HepG2 (cell line): Measurements from ENCODE around the gene MYO3B. TPM values are rescaled to one million over a fixed set of nuclear protein-coding genes. Genes with fewer than 3 reads are reported as not detected.

Experiments
- ATAC-seq: fragments of 200-7000 bp; cut with Tn5 transposase; 3 replicates; pipeline ENCODE4 v1.9.1; 2020; ENCODE audit warnings: mild to moderate bottlenecking, moderate library complexity
- BruUV-seq: library from RNA; stranded (reverse); fragments of 400-500 nt; replicated peaks from 2 replicates; lab custom pipeline; 2021; lab: Mats Ljungman, UMichigan
- CTCF ChIA-PET: fragments of 300-600 bp; formaldehyde crosslinking; extraction: SDS; loops from one replicate; lab custom pipeline; 2021; ENCODE audit warnings: low total read pairs, inconsistent platforms, low intra/inter-chr PET ratio; lab: Yijun Ruan, JAX
- POLR2A ChIA-PET: fragments of 350-600 bp; sonication (Branson Sonifier 250); formaldehyde crosslinking; loops from one replicate; lab custom pipeline; 2020; ENCODE audit warnings: antibody characterized with exemption, inconsistent platforms; lab: Yijun Ruan, JAX
- DNase-seq: peaks from one replicate; pipeline ENCODE4 v3.0.0-alpha.2; 2015; ENCODE audit warnings: low spot score
- FAIRE-seq: peaks from 3 replicates; lab custom pipeline; 2011; peaks lifted over from hg19 to GRCh38; lab: Jason Lieb, UNC
- H2AFZ ChIP-seq: one replicate; pipeline ENCODE4 v1.6.1; 2011; ENCODE audit warnings: low read length, inconsistent platforms
- H3K27ac ChIP-seq: fragments of 300-600 bp; 3 replicates; pipeline ENCODE4 v1.8.0; 2011; ENCODE audit warnings: mixed run types, mild to moderate bottlenecking, mixed read lengths, low read length, inconsistent platforms; ENCODE audit not compliant: insufficient read depth; ENCODE audit errors: extremely low read length
- H3K27me3 ChIP-seq, 2 experiments: fragments of 200-600 bp in 1 of 2; 2 replicates in 1 of 2; 3 replicates in 1 of 2; pipeline versions ENCODE4 v1.6.0 to v1.8.0; 2011; ENCODE audit warnings: low read length in 2 of 2, mild to moderate bottlenecking in 2 of 2, moderate library complexity in 2 of 2, inconsistent platforms in 1 of 2; ENCODE audit not compliant: insufficient read depth in 2 of 2, control insufficient read depth in 1 of 2
- H3K36me3 ChIP-seq, 2 experiments: fragments of 200-600 bp in 1 of 2; replicated peaks in 1 of 2; 2 replicates in 1 of 2; 3 replicates in 1 of 2; pipeline versions ENCODE4 v1.5.1 to v1.8.0; 2011; ENCODE audit warnings: low read length in 2 of 2, inconsistent platforms in 1 of 2; ENCODE audit not compliant: insufficient read depth in 2 of 2, control insufficient read depth in 1 of 2
- H3K4me1 ChIP-seq: 2 replicates; pipeline ENCODE4 v1.5.1; 2012; ENCODE audit warnings: low read length, inconsistent platforms; ENCODE audit not compliant: insufficient read depth
- H3K4me2 ChIP-seq: 2 replicates; pipeline ENCODE4 v1.6.0; 2011; ENCODE audit warnings: low read depth, low read length, inconsistent platforms
- H3K4me3 ChIP-seq, 3 experiments: fragments of 200-600 bp in 1 of 3; sonication (generic), shearing (Covaris generic) in 1 of 3; replicated peaks in 1 of 3; 2 replicates each; pipeline ENCODE4 v1.5.1; 2011 to 2016; ENCODE audit warnings: low read length in 3 of 3, inconsistent platforms in 2 of 3, low read depth in 2 of 3, mild to moderate bottlenecking in 2 of 3, control low read depth in 1 of 3, mixed read lengths in 1 of 3; ENCODE audit not compliant: insufficient read depth in 1 of 3
- H3K79me2 ChIP-seq: one replicate; pipeline ENCODE4 v1.6.1; 2011; ENCODE audit warnings: low read length, inconsistent platforms; ENCODE audit not compliant: insufficient read depth
- H3K9ac ChIP-seq: 2 replicates; pipeline ENCODE4 v1.6.0; 2011; ENCODE audit warnings: mild to moderate bottlenecking, low read depth, low read length, inconsistent platforms; ENCODE audit not compliant: insufficient read depth
- H3K9me3 ChIP-seq: 2 replicates; pipeline ENCODE4 v1.5.1; 2012; ENCODE audit warnings: mild to moderate bottlenecking, low read length
- H4K20me1 ChIP-seq: 2 replicates; pipeline ENCODE4 v1.6.0; 2011; ENCODE audit warnings: inconsistent platforms, mild to moderate bottlenecking, low read length, moderate library complexity; ENCODE audit not compliant: insufficient read depth
- FOSL2 ChIP-seq: sonication (generic); formaldehyde crosslinking; IDR thresholded peaks from 2 replicates; pipeline ENCODE4 v1.4.0; 2020; ENCODE audit warnings: missing genetic modification reagents
- HMG20B ChIP-seq: conservative IDR thresholded peaks from 2 replicates; pipeline ENCODE4 v1.6.1; 2016; ENCODE audit warnings: missing genetic modification reagents, missing compliant biosample characterization
- PHF20 ChIP-seq: sonication (generic); formaldehyde crosslinking; IDR thresholded peaks from 2 replicates; pipeline ENCODE4 v1.5.0; 2020; ENCODE audit warnings: mild to moderate bottlenecking, missing genetic modification reagents
- THAP11 ChIP-seq: IDR thresholded peaks from 2 replicates; pipeline ENCODE4 v1.6.1; 2016; ENCODE audit warnings: missing biosample characterization, missing genetic modification reagents
- ZNF501 ChIP-seq: sonication (generic); formaldehyde crosslinking; IDR thresholded peaks from 2 replicates; pipeline ENCODE4 v1.5.1; 2020; ENCODE audit warnings: mild to moderate bottlenecking, moderate library complexity, missing genetic modification reagents
- ZNF567 ChIP-seq: sonication (generic); formaldehyde crosslinking; IDR thresholded peaks from 2 replicates; pipeline ENCODE4 v1.8.1; 2023; ENCODE audit warnings: mild to moderate bottlenecking, missing genetic modification reagents, borderline replicate concordance
- ZSCAN21 ChIP-seq: sonication (generic); formaldehyde crosslinking; IDR thresholded peaks from 2 replicates; pipeline ENCODE4 v1.8.0; 2022; ENCODE audit warnings: mild to moderate bottlenecking, missing genetic modification reagents, moderate library complexity, borderline replicate concordance
- WGBS: methylation state at CpG from one replicate; pipeline ENCODE4 v1.1.6; 2017; ENCODE audit warnings: low lambda C conversion rate; 5-methylcytosine and 5-hydroxymethylcytosine counted together
- in situ Hi-C: cut with HindIII; loops from 2 replicates; pipeline ENCODE4 v1.10.0; 2017; ENCODE audit warnings: low pct_unique_long_range_greater_than_20kb; ENCODE audit not compliant: extremely low pct_ligation_motif_present
- intact Hi-C: fragments of 100-400 bp; cut with micrococcal nuclease; formaldehyde crosslinking; loops from one replicate; pipeline ENCODE4 v1.10.0; 2022; ENCODE audit not compliant: unreplicated experiment
- polyA plus RNA-seq, 8 experiments: library from polyadenylated mRNA; depleted of rRNA in 3 of 8; stranded (reverse) in 7 of 8; unstranded in 1 of 8; fragments of >200 nt; fragmentation: Illumina TruSeq in 4 of 8; extraction: Trizol in 4 of 8; gene quantifications; 2 replicates each; pipeline versions ENCODE4 v1.2.1 to v1.2.3, GENCODE V29; 2011 to 2016; ENCODE audit warnings: low read depth in 4 of 8, missing spikeins in 1 of 8, mixed read lengths in 1 of 8; ENCODE audit not compliant: insufficient read depth in 1 of 8
- total RNA-seq, 5 experiments: library from RNA; depleted of rRNA; stranded (reverse); fragments of >200 nt; fragmentation: Illumina TruSeq; extraction: Trizol; gene quantifications; 2 replicates each; pipeline ENCODE4 v1.2.3, GENCODE V29; 2016; ENCODE audit warnings: low read depth in 1 of 5
- TF ChIP-seq, protein P1 (sequence below): sonication (generic); formaldehyde crosslinking; IDR thresholded peaks from 2 replicates; pipeline ENCODE4 v1.4.0; 2020; ENCODE audit warnings: missing genetic modification reagents
- TF ChIP-seq, protein P2 (sequence below): sonication (generic); formaldehyde crosslinking; IDR thresholded peaks from 2 replicates; pipeline ENCODE4 v1.9.0; 2021; ENCODE audit warnings: missing genetic modification reagents, mild to moderate bottlenecking, borderline replicate concordance

MYO3B gene
- total and polyA plus RNA-seq, 2 of the 13 experiments (the other 11 are each of a cell fraction or from before 2014, with no cell fraction given): 0.01 TPM; not detected in 1

DNA sequence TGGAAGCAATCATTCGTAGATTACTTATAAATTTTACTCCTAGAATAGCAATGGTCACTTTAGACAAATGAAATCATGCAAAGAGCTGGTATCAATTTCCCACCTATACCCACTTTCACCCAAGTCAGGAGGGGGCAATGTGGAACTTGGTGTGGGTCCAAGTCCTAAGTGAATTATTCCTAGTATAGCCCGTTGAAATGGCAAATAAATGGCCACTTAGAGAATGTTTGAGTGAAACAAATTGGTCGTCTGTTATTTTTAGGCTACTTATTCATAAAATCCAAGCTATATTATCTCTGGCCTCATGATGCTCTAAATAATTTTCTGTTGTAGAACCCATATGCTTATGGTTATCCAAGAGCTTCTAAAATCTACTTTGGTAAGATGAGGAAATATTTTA is 98.1 kb downstream of the MYO3B start:
- no peaks in the 10 kb centered on the region for H3K4me1 ChIP-seq
- peaks cover 0 to 6% of the 10 kb centered on the region in 2 experiments; a peak in 2 of 5 replicates for H3K27me3 ChIP-seq
- TF ChIP-seq, protein P1, sequence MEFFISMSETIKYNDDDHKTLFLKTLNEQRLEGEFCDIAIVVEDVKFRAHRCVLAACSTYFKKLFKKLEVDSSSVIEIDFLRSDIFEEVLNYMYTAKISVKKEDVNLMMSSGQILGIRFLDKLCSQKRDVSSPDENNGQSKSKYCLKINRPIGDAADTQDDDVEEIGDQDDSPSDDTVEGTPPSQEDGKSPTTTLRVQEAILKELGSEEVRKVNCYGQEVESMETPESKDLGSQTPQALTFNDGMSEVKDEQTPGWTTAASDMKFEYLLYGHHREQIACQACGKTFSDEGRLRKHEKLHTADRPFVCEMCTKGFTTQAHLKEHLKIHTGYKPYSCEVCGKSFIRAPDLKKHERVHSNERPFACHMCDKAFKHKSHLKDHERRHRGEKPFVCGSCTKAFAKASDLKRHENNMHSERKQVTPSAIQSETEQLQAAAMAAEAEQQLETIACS (CRISPR knock-in tag): no peak
- TF ChIP-seq, protein P2, sequence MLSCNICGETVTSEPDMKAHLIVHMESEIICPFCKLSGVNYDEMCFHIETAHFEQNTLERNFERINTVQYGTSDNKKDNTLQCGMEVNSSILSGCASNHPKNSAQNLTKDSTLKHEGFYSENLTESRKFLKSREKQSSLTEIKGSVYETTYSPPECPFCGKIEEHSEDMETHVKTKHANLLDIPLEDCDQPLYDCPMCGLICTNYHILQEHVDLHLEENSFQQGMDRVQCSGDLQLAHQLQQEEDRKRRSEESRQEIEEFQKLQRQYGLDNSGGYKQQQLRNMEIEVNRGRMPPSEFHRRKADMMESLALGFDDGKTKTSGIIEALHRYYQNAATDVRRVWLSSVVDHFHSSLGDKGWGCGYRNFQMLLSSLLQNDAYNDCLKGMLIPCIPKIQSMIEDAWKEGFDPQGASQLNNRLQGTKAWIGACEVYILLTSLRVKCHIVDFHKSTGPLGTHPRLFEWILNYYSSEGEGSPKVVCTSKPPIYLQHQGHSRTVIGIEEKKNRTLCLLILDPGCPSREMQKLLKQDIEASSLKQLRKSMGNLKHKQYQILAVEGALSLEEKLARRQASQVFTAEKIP (CRISPR knock-in tag): no peak
- TF ChIP-seq ZNF501 (no peak), HMG20B (CRISPR knock-in tag) (no peak), FOSL2 (no peak), ZNF567 (CRISPR knock-in tag) (no peak), PHF20 (CRISPR knock-in tag) (no peak), ZSCAN21 (CRISPR knock-in tag) (no peak), THAP11 (no peak)
- ATAC-seq (no peak), FAIRE-seq (no peak), DNase-seq (no peak)
- intact Hi-C loops: no loop called here
- BruUV-seq: no TSS peak
- H3K4me3 ChIP-seq: no peak overlapping the region
- in situ Hi-C loops: no loop called here
- no peak overlapping the region for H3K27ac ChIP-seq
- no peaks in the 10 kb centered on the region for H3K79me2 ChIP-seq
- H3K9ac ChIP-seq: no peak overlapping the region
- H3K9me3 ChIP-seq: no peaks in the 10 kb centered on the region
- H2AFZ ChIP-seq: no peak overlapping the region
- H3K36me3 ChIP-seq: no peaks in the 10 kb centered on the region
- 2% methylated on average over 3 of the region's 3 CpGs for WGBS
- CTCF ChIA-PET: no interaction called here
- no peaks in the 10 kb centered on the region for H4K20me1 ChIP-seq
- POLR2A ChIA-PET: no interaction called here
- H3K4me2 ChIP-seq: no peak overlapping the region
